Colonic mucosa (tissue), 4 donors: ENCODE measurements around the gene APOL3. TPM values are rescaled to one million over a fixed set of nuclear protein-coding genes. Genes with fewer than 3 reads are reported as not detected.
A peak's percentile ranks its signal among the peaks of the same experiment; 100 is the strongest.
"Not testable (repeated sequence)": the region's sequence is repeated elsewhere in the genome, so short reads cannot be mapped to it uniquely, and the experiment has no call there.

Source experiments
- DNase-seq: peaks from one replicate; pipeline ENCODE4 v3.0.0-alpha.2; 2020
- H3K27ac ChIP-seq: fragments of 200-600 bp; one replicate; pipeline ENCODE4 v1.8.0; 2021
- H3K27me3 ChIP-seq: fragments of 200-600 bp; one replicate; pipeline ENCODE4 v1.8.0; 2021
- H3K36me3 ChIP-seq: fragments of 200-600 bp; one replicate; pipeline ENCODE4 v1.8.0; 2021
- H3K4me1 ChIP-seq: fragments of 200-600 bp; one replicate; pipeline ENCODE4 v1.8.0; 2021; ENCODE audit warnings: mild to moderate bottlenecking
- H3K4me3 ChIP-seq: fragments of 200-600 bp; one replicate; pipeline ENCODE4 v1.8.0; 2021
- H3K9ac ChIP-seq, 2 donors: one replicate each; pipeline ENCODE4 v1.7.0; 2013; ENCODE audit warnings: control low read depth in 2 of 2, low read depth in 2 of 2, low read length in 2 of 2
- H3K9me3 ChIP-seq: fragments of 200-600 bp; one replicate; pipeline ENCODE4 v1.8.0; 2021
- intact Hi-C: fragments of 100-400 bp; cut with DNase I; formaldehyde crosslinking; loops from one replicate; pipeline ENCODE4 v1.14.1; 2022
- total RNA-seq, 2 donors: library from RNA; stranded (reverse); fragmentation: NEBNext Ultra II Directional in 1 of 2; extraction: Animal tissue kit (Norgen Biotek cat#: 25700) in 1 of 2; gene quantifications; one replicate each; pipeline ENCODE4 v1.2.1, GENCODE V29; 2021
- TF ChIP-seq, protein P1 (sequence below): fragments of 200-600 bp; IDR thresholded peaks from one replicate; pipeline ENCODE4 v1.8.0; 2022; ENCODE audit warnings: antibody characterized with exemption, mild to moderate bottlenecking
- donor health status: healthy.
- donor health status: DM: no; HTN: no; CAD: no.
- donor health status: DM: no; HTN: no; CAD: no.

APOL3 gene
- total RNA-seq, 2 donors from 2014 or later, result 5.9 to 9.6 TPM

DNA sequence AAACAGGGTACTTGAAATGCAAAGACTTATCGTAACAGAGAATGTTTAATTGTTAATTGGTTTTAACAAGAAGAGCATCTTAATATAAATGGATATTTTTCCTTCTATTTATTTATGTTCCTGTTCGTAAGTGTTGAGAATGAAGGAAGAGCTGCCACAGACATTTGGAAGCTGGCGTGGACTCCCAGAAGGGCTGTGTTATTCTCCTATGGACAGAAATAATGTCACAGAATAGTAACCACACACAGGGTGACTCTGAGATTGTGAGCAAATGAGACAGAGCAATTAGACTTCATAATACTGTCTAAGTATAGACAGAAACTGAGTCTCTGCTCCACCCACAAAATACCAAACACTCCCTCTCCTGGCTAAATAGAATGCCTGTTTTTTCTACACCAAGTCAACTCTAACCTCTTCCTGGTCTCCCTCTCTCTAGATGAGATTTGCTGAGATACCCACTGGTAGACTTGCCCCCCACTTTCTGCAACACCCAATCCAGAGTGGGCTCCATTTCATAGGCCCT, 6.1 kb downstream of the APOL3 start:
- peaks cover 5% of the 10 kb centered on the region for H3K4me1 ChIP-seq

GRCh38 chr22:36153501-36154422, 6.8 kb downstream of the APOL3 start:
- H3K27ac ChIP-seq, result no peak overlapping the region
- no peak overlapping the region for H3K9ac ChIP-seq
- no peaks in the 10 kb centered on the region for H3K27me3 ChIP-seq
- TF ChIP-seq, protein P1, sequence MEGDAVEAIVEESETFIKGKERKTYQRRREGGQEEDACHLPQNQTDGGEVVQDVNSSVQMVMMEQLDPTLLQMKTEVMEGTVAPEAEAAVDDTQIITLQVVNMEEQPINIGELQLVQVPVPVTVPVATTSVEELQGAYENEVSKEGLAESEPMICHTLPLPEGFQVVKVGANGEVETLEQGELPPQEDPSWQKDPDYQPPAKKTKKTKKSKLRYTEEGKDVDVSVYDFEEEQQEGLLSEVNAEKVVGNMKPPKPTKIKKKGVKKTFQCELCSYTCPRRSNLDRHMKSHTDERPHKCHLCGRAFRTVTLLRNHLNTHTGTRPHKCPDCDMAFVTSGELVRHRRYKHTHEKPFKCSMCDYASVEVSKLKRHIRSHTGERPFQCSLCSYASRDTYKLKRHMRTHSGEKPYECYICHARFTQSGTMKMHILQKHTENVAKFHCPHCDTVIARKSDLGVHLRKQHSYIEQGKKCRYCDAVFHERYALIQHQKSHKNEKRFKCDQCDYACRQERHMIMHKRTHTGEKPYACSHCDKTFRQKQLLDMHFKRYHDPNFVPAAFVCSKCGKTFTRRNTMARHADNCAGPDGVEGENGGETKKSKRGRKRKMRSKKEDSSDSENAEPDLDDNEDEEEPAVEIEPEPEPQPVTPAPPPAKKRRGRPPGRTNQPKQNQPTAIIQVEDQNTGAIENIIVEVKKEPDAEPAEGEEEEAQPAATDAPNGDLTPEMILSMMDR, result no peak
- H3K4me3 ChIP-seq, result no peak overlapping the region
- H3K36me3 ChIP-seq, result no peaks in the 10 kb centered on the region
- H3K9me3 ChIP-seq, result no peaks in the 10 kb centered on the region
- DNase-seq, result no peak
- H3K4me1 ChIP-seq, result peaks cover 5% of the 10 kb centered on the region
- intact Hi-C loops, result no loop called here

More for the DNA sequence above, 6.1 kb downstream of the APOL3 start:
- no peaks in the 10 kb centered on the region for H3K9me3 ChIP-seq
- H3K36me3 ChIP-seq, result no peaks in the 10 kb centered on the region
- intact Hi-C loops, result no loop called here
- TF ChIP-seq, protein P1, result no peak
- H3K27me3 ChIP-seq, result no peaks in the 10 kb centered on the region
- H3K9ac ChIP-seq, result no peak overlapping the region
- H3K4me3 ChIP-seq, result no peak overlapping the region
- peak overlapping the region; percentile 74 for H3K27ac ChIP-seq
- no peak for DNase-seq

DNA sequence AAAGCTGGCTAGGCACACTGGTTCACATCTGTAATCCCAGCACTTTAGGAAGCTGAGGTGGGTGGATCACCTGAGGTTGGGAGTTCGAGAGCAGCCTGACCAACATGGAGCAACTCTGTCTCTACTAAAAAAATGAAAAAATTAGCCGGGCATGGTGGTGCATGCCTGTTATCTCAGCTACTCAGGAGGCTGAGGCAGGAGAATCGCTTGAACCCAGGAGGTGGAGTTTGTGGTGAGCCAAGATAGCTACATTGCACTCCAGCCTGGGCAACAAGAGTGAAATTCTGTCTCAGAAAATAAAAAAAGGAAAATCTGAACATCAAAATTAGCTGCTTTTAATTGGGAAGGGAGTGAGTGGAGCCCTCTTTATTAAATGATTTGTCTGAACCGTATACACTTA, 7.7 kb downstream of the APOL3 start:
- DNase-seq, H3K4me3 ChIP-seq, H3K4me1 ChIP-seq, H3K27ac ChIP-seq, H3K9ac ChIP-seq, H3K9me3 ChIP-seq, H3K27me3 ChIP-seq, H3K36me3 ChIP-seq, intact Hi-C loops: not testable (repeated sequence)

DNA sequence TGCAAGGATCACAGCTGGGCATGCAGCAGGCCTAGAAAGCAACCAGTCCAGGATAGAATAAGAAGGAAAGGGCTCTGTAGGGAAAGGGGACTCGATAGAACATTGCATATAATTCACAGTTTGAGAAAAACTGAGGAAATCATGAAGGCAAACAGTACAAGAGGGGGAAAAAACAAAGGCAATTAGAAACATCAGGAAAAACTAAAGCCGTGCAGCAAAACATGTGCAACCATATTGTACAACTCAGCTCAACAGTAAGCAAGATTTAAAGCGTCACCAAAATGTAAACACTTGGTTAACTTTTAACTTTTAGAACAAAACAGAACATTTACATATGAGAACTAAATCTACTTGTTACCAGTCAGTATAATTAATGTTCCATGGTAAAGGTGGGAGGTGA, 8.5 kb downstream of the APOL3 start:
- Histone ChIP-seq H3K9me3 (no peaks in the 10 kb centered on the region), H3K9ac (no peak overlapping the region), H3K27me3 (no peaks in the 10 kb centered on the region), H3K4me1 (peaks cover 5% of the 10 kb centered on the region), H3K36me3 (no peaks in the 10 kb centered on the region), H3K27ac (no peak overlapping the region), H3K4me3 (no peak overlapping the region)
- DNase-seq, result no peak
- intact Hi-C loops, result no loop called here
- TF ChIP-seq, protein P1, result no peak

GRCh38 chr22:36151006-36151595, 9.5 kb downstream of the APOL3 start:
- no peak for DNase-seq
- Histone ChIP-seq H3K27ac (no peak overlapping the region), H3K9me3 (no peaks in the 10 kb centered on the region), H3K4me3 (no peak overlapping the region), H3K4me1 (peaks cover 5% of the 10 kb centered on the region), H3K27me3 (no peaks in the 10 kb centered on the region), H3K9ac (no peak overlapping the region), H3K36me3 (no peaks in the 10 kb centered on the region)
- intact Hi-C loops, result no loop called here
- TF ChIP-seq, protein P1, result no peak
